ENCODE measurements around the gene HTT-AS. TPM values are rescaled to one million over a fixed set of nuclear protein-coding genes. Genes with fewer than 3 reads are reported as not detected.

Gene HTT-AS
- total RNA-seq, 1 experiment from 2014 or later = not detected

- H3K27ac Mint-ChIP-seq (ENCODE audit: unreplicated experiment) = no peak overlapping the region
- peaks cover 10% of the 10 kb centered on the region for H3K36me3 Mint-ChIP-seq (ENCODE audit: insufficient read depth, unreplicated experiment)
- peaks cover 22% of the 10 kb centered on the region for H3K4me1 Mint-ChIP-seq (ENCODE audit: low read depth, unreplicated experiment)
- Histone ChIP-seq H3K4me3 (ENCODE audit: low read depth, low read length) (no peak overlapping the region), H3K9me3 (no peaks in the 10 kb centered on the region), H3K4me1 (peaks cover 27% of the 10 kb centered on the region), H3K27me3 (replicated peaks; ENCODE audit: control insufficient read depth, insufficient read depth, low read length) (no peaks in the 10 kb centered on the region), H3K36me3 (ENCODE audit: control insufficient read depth, insufficient read depth, low read length) (no peaks in the 10 kb centered on the region)
- TF ChIP-seq CTCF (IDR thresholded peaks at IDR 0.05; ENCODE audit: insufficient read depth in 1 of 2, low read depth in 1 of 2, low read length in 1 of 2, severe bottlenecking in 1 of 2, unreplicated experiment in 1 of 2) = no peak
- no TSS peak for BruUV-seq (replicated peaks)
- ChIA-PET POLR2A (no interaction called here), CTCF (no interaction called here)
- H3K9me3 Mint-ChIP-seq (ENCODE audit: unreplicated experiment) = no peaks in the 10 kb centered on the region
- no peaks in the 10 kb centered on the region for H3K27me3 Mint-ChIP-seq (ENCODE audit: insufficient read depth, unreplicated experiment)
- H3K4me3 Mint-ChIP-seq (ENCODE audit: unreplicated experiment) = no peak overlapping the region
- intact Hi-C loops (cut with micrococcal nuclease; ENCODE audit: unreplicated experiment) = loop anchor here (5.0 kb wide), 1 partner anchor 62 kb away; no protein-coding TSS in a partner anchor
- DNase-seq = no peak
Observed at GRCh38 chr4:3044870-3045819, 29.2 kb downstream of the HTT-AS start.

DNA sequence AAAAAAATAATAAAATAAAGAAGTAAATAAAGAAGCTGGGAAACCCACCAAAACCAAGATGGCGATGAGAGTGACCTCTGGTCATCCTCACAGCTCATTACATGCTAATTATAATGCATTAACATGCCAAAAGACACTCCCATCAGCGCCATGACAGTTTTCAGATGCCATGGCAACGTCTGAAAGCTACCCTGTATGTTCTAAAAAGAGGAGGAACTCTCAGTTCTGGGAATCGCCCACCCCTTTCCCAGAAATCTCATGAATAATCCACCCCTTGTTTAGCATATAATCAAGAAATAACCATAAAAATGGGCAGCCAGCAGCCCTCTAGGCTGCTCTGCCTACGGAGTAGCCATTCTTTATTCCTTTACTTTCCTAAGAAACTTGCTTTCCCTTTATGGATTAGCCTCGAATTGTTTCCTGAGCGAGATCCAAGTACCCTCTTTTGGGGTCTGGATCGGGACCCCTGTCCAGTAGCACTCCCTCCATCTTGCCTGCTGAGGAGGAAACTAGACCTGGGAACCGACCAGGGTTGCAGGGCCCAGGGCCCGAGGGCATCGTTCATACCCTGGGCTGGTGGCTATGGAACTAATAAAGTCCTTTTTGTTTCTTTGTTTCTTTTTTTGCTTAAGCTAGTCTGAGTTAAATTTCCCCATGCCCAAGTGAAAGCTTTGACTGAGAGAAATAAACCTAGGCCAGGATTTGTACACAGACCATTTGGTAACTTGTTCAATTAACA is 30.9 kb downstream of the HTT-AS start:
- Histone ChIP-seq H3K4me3 (ENCODE audit: low read depth, low read length) (no peak overlapping the region), H3K9me3 (no peaks in the 10 kb centered on the region), H3K27me3 (replicated peaks; ENCODE audit: control insufficient read depth, insufficient read depth, low read length) (no peaks in the 10 kb centered on the region), H3K4me1 (peaks cover 27% of the 10 kb centered on the region), H3K36me3 (ENCODE audit: control insufficient read depth, insufficient read depth, low read length) (no peaks in the 10 kb centered on the region)
- intact Hi-C loops (cut with micrococcal nuclease; ENCODE audit: unreplicated experiment) = no loop called here
- ChIA-PET CTCF (no interaction called here), POLR2A (no interaction called here)
- TF ChIP-seq CTCF (IDR thresholded peaks at IDR 0.05; ENCODE audit: insufficient read depth in 1 of 2, low read depth in 1 of 2, low read length in 1 of 2, severe bottlenecking in 1 of 2, unreplicated experiment in 1 of 2) = no peak
- no peak overlapping the region for H3K4me3 Mint-ChIP-seq (ENCODE audit: unreplicated experiment)
- no TSS peak for BruUV-seq (replicated peaks)
- no peak for DNase-seq
- peaks cover 22% of the 10 kb centered on the region for H3K4me1 Mint-ChIP-seq (ENCODE audit: low read depth, unreplicated experiment)
- no peak overlapping the region for H3K27ac Mint-ChIP-seq (ENCODE audit: unreplicated experiment)
- no peaks in the 10 kb centered on the region for H3K9me3 Mint-ChIP-seq (ENCODE audit: unreplicated experiment)
- peaks cover 10% of the 10 kb centered on the region for H3K36me3 Mint-ChIP-seq (ENCODE audit: insufficient read depth, unreplicated experiment)
- H3K27me3 Mint-ChIP-seq (ENCODE audit: insufficient read depth, unreplicated experiment) = no peaks in the 10 kb centered on the region

- POLR2A ChIA-PET = interaction anchor here (0.6 to 1.2 kb wide), 2 partner anchors 79 to 210 kb away, joined by 3 read pairs; partner anchors contain the start of gene GRK4
Observed at GRCh38 chr4:3042226-3042625, 32.1 kb downstream of the HTT-AS start.

More at GRCh38 chr4:3042226-3042625, 32.1 kb downstream of the HTT-AS start:
- Mint-ChIP-seq H3K27ac (ENCODE audit: unreplicated experiment) (peak overlapping the region; percentile 76), H3K4me3 (ENCODE audit: unreplicated experiment) (peak overlapping the region; percentile 67), H3K36me3 (ENCODE audit: insufficient read depth, unreplicated experiment) (peaks cover 10% of the 10 kb centered on the region), H3K9me3 (ENCODE audit: unreplicated experiment) (no peaks in the 10 kb centered on the region), H3K27me3 (ENCODE audit: insufficient read depth, unreplicated experiment) (no peaks in the 10 kb centered on the region), H3K4me1 (ENCODE audit: low read depth, unreplicated experiment) (peaks cover 13% of the 10 kb centered on the region)
- no TSS peak for BruUV-seq (replicated peaks)
- CTCF ChIA-PET = interaction anchor here (0.7 to 1.8 kb wide), 3 partner anchors 31 to 78 kb away, joined by 3 to 4 read pairs (median 3); partner anchors contain the start of gene GRK4
- intact Hi-C loops (cut with micrococcal nuclease; ENCODE audit: unreplicated experiment) = loop anchor here (1.0 kb wide), 1 partner anchor 32 kb away; the partner anchor contains the start of genes HTT and HTT-AS
- no peak for DNase-seq
- Histone ChIP-seq H3K4me3 (ENCODE audit: low read depth, low read length) (peak overlapping the region; percentile 33), H3K27me3 (replicated peaks; ENCODE audit: control insufficient read depth, insufficient read depth, low read length) (no peaks in the 10 kb centered on the region), H3K4me1 (peaks cover 27% of the 10 kb centered on the region), H3K36me3 (ENCODE audit: control insufficient read depth, insufficient read depth, low read length) (no peaks in the 10 kb centered on the region), H3K9me3 (no peaks in the 10 kb centered on the region)
- no peak for TF ChIP-seq CTCF (IDR thresholded peaks at IDR 0.05; ENCODE audit: insufficient read depth in 1 of 2, low read depth in 1 of 2, low read length in 1 of 2, severe bottlenecking in 1 of 2, unreplicated experiment in 1 of 2)

Measured in Caco-2 (cell line).